ENCODE measurements around the gene LOC128125822.
"Not testable (repeated sequence)": the region's sequence is repeated elsewhere in the genome, so short reads cannot be mapped to it uniquely, and the experiment has no call there.

Gene LOC128125822

DNA sequence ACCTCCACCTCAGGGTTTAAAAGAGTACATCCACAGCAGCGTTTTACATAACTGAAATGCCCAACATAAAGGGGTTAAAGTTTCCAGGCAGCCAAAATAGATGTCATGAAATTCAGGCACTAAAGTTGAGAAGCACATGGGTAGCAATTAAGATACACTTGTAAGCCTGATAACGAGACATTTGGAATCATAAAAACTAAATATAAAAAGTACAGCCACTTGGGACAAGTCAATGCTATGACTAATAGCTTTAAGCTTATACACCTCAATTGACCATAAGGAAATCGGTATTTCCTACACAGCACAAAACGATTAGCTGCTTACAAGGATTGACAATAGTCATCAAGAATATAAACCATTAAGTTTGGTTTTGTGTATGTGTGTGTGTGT lies 11.8 kb downstream of the LOC128125822 start:
- DNase-seq = no peak

DNA sequence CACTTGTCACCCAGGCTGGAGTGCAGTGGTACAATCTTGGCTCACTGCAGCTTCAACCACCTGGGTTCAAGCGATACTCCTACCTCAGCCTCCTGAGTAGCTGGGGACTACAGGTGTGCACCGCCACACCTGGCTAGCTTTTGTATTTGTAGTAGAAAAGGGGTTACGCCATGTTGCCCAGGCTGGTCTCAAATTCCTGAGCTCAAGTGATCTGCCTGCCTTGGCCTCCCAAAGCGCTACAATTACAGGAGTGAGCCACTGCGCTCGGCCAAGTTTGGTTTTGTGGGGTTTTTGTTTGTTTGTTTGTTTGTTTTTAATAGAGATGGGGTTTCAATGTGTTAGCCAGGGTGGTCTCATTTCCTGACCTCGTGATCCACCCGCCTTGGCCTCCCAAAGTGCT lies 12.3 kb downstream of the LOC128125822 start:
- DNase-seq = no peak

DNA sequence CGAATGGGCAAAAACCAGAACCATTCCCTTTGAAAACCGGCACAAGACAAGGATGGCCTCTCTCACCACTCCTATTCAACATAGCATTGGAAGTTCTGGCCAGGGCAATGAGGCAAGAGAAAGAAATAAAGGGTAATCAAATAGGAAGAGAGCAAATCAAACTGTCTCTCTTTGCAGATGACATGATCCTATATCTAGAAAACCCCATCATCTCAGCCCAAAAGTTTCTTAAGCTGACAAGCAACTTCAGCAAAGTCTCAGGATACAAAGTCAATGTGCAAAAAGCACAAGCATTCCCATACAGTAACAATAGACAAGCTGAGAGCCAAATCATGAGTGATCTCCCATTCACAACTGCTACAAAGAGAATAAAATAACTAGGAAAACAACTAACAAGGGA lies 13.4 kb downstream of the LOC128125822 start:
- not testable (repeated sequence) for DNase-seq

DNA sequence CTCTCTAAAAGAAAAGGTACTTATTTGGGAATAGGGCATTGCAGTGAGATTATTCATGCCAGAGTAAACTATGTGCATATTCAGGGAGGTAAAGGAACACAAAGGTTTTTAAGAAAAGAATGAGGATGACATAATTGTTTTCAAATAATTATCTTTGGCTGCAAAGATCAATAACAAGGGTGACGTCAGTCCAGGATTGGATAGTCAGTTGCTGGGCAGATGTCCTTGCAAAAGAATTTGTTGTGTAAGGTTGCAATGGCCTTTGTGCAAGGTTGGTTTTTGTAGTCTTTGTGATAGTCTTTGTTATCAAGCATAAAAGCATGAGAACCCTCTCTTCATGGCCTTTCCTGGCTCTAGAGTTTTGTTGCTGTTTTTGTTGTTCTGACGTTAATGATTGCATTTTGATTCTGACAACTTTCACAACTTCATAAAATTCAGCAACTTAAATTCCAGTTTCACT lies 17.7 kb downstream of the LOC128125822 start:
- no peak for DNase-seq

DNA sequence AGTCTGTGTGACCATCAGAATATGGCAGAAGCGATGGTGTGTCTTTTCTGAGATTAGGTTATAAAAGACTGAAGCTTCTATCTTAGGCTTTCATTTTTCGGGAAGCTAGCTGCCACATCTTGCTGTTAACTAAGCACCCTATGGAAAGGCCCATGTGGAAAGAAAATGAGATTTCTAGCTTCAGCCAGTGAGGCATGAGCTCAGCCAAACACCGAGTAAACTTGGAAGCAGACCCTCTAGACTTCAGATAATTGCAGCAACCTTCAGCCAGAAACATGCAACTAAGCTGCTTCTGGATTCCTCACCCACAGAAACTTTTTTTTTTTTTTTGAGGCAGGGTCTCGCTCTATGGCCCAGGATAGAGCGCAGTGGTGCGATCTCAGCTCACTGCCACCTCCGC lies 20.6 kb downstream of the LOC128125822 start:
- no peak for DNase-seq

DNA sequence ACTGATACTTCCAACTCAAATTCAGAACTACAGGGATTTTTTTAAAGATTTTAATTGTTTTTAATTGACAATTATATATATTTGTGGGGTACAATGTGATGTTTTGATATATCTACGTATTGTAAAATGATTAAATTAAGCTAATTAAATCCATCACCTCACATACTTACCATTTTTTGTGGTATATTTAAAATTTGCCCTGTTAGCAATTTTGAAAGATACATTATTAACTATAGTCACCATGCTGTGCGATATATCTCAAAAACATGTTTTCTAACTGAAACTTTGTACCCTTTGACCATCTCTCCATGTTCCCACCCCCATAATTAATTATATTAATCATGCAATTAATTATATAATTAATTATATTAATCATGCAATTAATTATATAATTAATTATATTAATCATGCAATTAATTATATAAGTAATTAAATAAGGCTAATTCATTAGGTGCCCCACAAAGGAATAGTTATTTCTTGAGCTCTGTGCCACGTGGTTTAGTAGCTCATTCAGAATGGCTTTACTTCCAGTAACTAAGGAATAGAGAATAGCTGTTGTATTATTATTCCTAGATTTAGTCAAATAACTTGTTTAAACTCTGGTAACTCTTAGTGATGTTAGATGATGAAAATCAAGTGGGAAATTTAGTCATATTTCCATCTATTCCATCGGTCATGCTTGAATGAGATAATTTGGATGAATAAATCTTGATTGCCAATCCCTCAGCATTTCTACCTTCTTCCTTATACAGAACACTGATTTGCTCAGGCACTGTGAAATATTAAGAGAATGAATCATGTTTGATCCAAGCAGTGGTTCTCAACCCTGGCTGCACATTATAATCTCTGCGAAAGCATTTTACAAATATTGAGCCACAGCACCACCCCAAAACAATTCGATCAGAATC lies 25.1 kb downstream of the LOC128125822 start:
- DNase-seq = no peak

DNA sequence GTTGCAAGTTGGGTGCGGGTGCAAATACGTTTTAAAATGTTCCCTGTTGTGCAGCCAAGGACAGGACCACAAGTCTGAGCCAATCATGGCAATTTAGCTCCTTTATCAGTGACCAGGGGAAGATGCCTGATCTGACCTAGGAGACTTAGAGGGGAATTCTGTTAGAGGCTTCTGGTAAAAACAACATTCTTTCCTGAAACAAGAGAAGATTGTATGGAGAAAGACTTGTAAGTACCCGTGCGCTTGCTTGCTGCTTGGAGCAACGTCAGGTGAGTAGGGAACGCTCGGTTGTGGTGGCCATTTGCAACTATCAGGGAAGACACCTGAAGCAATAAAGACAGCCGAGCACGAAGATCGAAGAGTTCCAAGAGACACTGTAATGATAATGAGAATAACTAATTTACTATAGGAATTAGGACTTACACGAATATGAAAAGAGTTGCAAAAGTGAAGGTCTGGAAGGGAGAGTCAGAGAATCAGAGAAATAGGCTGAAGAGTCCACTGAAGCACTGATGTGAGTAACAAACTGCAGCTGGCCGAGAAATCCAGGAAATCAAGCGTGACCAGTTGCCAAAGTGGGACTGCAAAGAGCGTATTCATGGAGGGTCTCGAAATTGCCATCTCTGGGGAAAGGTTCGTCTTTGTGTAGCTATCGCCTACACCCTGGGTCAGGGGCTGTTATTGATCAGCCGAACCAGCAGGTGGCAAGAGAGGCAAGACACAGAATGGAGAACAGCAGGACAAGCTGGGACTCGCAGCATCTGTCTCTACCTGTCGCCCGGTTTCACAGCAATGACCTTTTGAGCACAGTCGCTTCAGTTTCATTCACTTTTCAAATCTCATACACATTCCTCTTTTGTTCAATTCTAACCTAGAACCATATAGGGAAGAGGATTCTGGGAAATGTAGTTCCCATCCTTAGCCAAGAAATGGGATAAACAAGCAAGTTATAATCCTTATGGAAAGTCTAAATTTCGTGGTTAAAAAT lies 26.1 kb downstream of the LOC128125822 start:
- peak; percentile 59 for DNase-seq

DNA sequence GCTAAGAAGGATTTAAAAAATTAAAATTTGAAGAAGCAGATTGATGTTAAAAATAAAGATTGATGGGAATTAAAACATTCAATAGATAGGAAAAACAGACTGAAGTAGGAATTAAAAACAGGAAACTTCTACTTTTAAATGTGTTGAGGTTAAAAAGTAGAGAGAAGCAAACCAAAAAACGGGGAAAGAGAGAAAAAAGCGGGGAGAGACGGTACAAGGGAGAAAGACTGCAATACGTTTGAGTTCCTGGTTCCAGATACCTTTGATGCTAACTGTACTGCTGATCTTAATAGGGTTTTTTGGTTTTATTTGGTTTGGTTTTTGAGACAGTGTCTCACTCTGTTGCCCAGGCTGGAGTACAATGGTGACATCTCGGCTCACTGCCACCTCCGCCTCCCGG lies 27.0 kb downstream of the LOC128125822 start:
- DNase-seq = no peak

DNA sequence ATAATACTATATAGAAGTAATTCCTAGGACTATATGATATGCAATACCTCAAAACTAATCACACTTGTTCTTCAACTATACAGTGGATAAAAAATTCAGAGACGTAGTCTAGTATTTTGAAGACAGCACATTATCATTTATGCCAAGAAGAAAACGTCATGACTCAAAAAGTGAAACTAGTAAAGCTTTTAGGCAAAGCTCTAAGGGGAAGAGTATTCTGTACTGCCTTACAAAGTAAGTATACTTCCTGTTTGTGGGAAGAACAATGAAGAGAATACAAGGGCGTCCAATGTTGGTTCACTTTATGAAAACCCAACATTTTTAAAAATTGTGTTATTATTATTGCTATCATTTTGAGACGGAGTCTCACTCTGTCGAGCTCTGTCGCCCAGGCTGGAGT lies 27.9 kb downstream of the LOC128125822 start:
- no peak for DNase-seq

DNA sequence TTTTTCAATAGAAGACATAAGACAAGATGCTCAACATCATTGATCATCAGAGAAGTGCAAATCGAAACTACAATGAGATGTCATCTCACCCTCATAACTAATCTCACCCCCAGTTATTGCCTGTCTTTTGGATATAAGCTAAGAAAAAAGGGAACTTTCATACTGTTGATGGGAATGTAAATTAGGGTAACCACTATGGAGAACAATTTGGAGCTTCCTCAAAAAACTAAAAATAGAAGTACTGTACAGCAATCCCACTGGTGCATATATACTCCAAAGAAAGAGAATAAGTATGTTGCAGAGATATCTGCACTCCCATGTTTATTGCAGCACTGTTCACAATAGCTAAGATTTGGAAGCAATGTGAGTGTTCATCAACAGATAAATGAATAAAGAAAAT lies 37.0 kb downstream of the LOC128125822 start:
- DNase-seq = no peak

DNA sequence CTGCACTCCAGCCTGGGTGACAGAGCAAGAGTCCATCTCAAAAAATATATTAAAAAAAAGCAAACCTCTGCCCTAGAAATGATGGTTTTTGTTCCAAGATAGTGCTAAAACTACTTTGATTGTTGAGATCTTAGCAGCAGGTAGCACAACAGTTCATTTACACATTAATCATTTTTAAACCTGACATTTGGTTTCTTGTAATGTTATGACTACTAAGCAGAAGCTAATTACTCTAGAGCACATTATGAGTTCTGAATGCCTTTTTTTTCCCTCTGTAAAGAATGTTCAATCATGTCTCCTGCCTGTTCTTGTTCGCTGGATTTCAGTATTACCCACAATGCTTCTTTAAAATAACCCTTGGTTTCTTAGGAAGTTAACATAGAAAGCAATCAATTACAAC lies 38.7 kb downstream of the LOC128125822 start:
- no peak for DNase-seq

DNA sequence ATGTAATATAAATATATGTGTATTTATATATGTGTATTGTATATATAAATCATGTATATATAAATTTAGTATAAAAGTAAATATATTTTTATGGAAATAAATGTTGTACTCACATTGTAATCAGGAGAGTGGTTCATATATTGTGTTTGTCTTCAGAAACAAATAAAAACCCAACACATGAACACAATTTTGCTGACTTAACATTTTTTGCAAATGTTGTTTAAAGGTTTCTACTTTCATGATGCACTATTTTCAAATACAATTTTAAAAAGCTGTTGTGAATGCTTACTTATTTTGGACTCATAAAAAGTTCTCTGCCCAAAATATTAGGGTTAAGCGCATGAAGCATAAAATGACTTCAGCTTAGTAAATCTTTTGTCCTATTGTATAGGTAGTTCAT lies 39.3 kb downstream of the LOC128125822 start:
- no peak for DNase-seq

DNA sequence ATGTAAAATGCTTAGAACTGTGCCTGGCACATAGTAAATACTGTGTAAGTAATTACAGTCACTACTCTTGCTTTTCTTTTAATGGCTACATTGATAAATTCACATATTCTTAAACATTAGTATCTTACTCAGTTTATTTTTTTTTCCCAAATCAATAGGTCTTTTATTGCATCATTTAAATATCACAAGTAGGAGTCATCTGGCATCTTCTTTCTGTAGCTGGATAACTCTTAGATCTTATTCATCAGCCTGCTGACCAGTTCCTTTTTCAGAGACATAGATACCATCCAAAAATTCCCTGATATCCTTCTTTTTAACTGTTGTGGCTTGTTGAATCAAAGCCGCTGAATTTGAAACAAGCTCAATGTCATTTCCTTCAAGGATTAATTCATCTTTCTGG lies 43.3 kb downstream of the LOC128125822 start:
- no peak for DNase-seq
